HG02943 (cell line): ENCODE data around the gene CRYBG3.
A peak's percentile ranks its signal among the peaks of the same experiment; 100 is the strongest.
"Not testable (repeated sequence)": the region's sequence is repeated elsewhere in the genome, so short reads cannot be mapped to it uniquely, and the experiment has no call there.

Experiments
- ATAC-seq: cut with Tn5 transposase; IDR thresholded peaks from one replicate; pipeline ENCODE4 v1.9.1; 2021; ENCODE audit warnings: mild to moderate bottlenecking, low read depth, moderate library complexity; ENCODE audit not compliant: unreplicated experiment

CRYBG3 gene

DNA sequence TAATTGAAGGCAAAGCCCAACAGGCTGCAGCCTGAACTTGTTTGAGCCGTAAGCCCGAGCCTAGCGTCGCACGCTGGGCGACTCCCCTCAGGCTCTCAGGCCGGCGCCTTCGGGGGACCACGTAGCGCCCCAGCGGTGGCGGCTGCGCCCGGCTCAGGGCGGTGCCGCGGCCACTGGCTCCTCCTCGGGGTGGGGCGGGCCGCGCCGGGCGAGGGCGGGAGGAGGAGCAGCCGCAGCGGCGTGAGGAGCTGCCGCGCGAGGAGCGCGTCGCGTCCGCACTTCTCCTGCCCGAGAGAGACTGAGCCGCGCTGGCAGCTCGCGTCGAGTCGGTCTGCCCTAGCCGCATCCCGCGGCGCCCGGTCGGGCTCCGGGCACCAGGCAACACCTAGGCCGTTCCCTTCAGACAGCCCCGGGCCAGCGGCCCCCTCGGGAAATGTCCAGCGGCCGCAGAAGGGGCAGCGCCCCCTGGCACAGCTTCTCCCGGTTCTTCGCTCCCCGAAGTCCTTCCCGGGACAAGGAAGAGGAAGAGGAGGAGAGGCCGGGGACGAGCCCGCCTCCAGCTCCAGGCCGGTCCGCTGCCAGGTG, at the start of gene CRYBG3:
CRYBG3 (plus strand) TSS at position 238 of the 585 bp plus-strand sequence; CDS start at position 434, 196 bp downstream.
- peak; percentile 98 for ATAC-seq

DNA sequence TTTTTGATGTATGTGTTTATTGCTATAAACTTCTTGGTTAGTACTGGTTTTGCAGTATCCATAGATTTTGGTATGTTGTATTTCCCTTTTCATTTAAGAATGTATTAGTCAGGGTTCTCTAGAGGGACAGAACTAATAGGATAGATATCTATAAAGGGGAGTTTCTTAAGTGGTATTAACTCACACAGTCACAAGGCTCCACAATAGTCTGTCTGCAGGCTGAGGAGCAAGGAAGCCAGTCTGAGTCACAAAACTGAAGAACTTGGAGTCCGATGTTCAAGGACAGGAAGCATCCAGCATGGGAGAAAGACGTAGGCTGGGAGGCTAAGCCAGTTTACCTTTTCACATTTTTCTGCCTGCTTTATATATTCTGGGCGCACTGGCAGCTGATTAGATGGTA, 48.9 kb upstream of the CRYBG3 start:
- ATAC-seq, result no peak

DNA sequence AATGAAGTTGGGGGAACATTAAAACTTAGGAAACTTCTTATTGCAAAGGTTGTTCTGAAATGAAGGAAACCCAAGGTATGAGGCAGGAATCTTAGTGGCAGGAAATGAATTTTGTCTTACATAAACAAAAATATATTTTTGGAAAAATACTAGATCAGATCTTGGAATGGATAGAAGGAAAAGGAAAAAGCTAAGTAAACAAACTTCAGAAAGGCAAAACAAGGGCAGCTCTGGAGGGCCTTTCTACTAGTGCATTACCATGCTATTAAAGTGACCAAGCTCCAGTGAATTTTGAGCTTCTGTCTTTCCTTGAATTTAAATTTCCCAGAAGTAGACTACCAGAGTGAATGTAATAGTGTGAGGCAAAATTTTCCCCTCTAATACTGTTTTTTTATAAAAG, 43.7 kb upstream of the CRYBG3 start:
- no peak for ATAC-seq

DNA sequence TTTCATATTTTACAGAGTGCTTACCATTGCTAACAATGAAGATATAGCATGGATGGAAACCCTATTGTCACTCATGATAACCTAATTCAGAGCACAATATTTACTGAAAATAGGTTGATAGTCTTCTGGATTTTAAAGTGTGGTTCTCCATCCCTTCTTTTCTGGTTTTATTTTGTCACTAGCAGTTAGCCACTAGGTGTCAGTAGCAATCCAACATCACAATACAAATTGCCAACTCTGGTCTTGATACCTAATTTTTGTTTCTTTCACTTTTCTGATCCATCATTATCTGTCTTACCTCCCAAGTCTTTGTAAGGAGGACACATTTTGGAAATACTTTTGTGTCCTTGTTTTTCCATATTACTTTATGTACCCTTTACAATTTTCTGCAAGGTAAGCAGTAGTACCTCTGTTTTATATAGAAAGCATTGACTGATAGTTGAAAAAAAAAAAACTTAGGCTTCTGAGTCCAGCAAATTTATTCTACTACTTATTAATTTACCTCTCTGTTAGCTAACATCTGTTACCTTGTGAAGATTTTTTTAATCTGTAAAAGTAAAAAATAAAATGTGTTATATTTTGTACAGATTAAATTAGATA, 28.3 kb upstream of the CRYBG3 start:
- no peak for ATAC-seq

DNA sequence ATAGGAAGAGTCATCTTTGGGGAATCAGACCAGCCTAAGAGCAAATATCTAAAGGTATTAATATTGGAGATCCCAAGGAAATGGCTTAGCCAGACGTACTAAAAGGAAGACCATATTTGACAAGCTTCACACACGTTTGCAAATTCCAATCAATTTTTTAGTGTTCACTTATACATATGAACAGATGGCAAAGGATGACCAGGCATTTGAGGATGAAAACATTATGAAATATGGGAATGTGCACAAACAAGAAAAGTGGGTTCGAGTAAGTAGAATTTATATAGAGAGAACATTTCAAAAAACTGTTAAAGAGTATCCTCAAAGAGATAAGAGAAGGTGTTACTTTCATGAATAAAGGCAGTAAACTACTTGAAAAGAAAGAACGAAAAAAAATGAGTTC, 25.9 kb upstream of the CRYBG3 start:
- ATAC-seq, result no peak

DNA sequence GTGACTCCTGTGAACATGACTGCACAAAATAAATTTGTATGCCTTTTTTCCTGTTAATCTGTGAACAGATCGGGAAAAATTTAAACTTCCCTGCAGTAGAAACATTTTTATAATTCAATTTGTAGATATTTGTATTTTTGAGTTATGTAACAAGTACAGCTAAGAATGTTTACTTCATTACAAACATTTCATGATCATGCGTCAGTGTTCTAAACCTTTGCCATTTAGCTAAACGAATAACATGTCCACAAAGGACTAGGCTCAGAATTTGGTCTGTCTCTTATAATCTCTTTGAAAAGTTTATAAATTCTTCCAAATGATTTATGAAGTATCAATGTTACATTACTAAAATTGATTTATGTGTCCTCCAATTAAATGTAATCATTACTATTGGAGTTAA, 17.3 kb upstream of the CRYBG3 start:
- ATAC-seq, result no peak

DNA sequence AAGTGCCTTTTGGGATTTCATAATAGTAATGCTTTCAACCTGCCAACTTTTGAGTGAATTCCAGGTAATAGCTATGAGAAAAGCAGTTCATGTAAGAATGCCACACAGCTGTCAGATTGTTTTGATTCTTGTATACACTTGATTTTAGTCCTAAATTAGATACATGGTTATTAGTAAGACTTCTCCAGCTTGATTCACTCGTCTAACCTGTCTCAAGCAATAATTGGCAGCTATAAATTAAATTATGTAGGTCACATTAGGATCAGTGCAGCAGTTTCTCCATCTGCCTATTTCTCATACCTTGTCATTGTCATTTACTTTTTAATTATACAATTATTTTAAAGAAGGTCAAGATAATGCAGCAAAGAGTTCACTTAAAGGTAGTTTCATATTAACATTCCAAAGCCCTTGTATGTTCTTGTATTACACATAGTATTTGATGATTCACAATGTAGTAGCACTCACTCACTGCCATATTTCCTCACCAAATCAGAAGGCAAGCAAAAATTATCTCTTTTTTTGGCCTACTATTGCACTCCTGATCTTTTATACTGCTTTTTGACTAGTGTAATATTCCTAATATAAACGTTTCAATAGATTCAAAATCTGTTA, 10.9 kb upstream of the CRYBG3 start:
- no peak for ATAC-seq

DNA sequence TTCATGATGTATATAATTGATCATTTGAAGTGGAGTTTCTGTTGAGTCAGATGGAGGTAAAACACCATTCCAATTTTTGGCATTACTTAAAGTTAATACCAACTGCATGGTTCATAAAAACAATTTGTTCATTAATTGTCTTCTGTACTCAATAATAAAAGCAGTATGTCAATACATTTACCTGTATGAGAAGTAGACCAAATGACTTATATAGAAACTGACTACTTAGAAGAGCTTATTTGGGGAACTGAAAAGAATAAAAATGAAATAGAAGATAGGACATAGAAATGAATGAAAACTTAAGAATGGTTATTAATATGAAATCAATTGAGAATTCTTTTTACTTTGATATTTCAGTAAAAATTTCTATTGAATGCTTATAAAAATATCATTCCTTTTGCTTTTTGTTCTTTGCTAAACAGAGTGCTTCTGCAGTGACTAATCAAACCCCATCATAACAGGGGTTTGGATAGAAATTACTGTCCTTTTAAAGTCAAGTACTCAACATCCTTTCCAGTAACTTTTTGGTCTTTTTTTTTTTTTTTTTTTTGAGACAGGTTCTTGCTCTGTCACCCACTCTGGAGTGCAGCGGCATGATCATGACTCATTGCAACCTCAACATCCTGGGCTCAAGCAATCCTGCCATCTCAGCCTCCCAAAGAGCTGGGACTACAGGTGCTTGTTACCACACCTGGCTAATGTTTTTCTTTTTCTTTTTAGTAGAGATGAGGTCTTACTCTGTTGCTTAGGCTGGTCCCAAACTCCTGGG, 6.5 kb upstream of the CRYBG3 start:
- ATAC-seq, result no peak

DNA sequence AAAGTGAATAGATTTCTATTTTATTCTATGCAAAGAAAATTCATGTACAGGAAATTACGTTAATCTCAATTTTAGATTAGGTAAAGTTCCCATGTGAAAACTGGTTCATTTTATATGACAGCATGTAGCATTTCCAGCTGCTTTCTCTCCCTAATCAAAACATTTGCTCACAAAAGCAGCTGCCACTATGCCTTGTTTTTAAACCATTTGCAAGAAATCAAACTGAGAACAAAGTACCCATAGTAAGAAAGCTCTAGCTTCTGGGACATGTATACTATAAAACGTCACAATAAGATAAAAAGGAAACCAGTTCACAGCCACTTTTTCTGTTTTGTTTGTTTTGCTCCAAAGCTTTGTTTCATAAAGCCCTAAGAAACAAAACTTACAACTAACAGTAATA, 5.0 kb upstream of the CRYBG3 start:
- no peak for ATAC-seq

DNA sequence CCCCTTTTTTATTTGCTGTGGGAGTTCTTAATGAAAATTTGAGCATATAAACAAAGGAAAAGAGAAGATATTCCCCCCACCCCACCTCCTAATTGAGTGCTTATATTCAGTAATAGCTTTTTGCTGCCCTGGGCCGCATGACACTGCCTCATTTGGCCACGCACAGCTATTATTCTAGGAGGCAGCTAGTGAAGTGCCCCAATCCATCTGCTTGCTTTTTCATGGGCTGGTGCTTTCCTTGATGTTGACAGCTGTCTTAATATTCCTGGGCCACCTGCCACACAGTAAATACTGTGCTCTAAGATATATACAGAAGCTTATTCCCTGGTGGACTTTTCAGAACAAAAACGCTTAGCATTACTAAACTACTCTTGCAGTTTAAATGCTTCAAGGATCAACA, 3.8 kb upstream of the CRYBG3 start:
- no peak for ATAC-seq

DNA sequence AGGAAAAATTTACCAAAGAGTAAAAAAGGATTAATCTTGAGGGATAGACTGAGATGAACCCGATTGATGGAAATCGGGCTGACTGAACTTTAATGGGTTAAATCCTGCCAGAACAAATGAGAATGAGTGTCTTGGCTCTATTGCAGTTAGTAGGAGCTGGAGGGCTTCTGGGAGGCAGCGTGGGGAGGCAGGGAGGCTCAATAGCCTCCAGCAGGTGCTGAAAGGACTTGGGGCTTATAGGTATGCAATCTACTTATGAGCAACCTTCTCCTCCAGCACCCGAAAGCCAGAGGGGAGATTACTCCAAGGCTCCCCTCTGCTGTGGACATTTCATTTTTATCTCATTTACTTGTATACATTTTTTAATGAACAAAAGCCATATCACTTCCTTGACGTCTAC, 1.0 kb upstream of the CRYBG3 start:
- ATAC-seq, result no peak

DNA sequence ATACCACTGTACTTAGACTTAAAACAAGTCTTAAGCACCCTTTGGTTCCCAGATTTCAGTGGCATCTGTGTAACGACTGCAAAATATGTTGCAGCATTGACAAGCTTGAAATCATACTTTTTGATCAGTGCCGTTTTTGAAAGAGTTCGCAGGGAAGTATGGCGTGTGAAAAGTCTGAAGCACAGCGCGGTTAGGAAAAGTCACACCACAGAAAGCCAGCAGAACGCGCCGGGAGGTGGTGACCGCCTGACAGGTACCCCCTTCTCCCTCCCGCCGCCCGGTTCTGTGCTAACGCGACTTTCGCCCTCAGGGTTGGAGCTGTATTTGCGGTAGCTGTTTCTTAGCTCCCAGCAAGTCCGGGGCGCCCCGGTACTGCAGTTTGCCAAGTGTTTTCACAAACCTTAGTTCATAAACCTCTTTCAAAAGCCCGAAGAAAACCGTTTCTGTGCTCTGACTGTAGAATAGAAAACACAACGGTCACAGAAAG, 481 bp upstream of the CRYBG3 start:
- ATAC-seq, result peak; percentile 51

DNA sequence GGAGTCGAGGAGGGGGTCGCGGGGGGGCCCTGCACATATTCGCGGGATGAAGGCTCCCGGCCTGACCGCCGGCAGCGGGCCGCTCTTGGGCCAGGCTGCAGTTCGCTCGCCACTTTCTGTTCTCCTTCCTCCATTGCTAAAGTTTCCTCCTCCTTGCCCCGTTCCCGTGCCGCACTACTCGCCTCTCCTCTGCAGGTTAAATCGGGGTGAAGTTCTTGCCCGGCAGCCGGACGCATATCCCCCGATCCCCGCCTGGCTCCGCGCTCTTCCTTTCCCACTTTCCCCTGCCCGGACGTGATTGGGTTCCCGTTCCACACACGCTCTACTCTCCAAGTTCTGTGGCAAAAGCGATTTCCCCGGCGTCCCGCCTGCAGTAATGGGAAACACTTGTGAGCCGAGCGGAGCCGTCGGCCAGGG, 556 bp downstream of the CRYBG3 start:
- peak; percentile 38 for ATAC-seq

DNA sequence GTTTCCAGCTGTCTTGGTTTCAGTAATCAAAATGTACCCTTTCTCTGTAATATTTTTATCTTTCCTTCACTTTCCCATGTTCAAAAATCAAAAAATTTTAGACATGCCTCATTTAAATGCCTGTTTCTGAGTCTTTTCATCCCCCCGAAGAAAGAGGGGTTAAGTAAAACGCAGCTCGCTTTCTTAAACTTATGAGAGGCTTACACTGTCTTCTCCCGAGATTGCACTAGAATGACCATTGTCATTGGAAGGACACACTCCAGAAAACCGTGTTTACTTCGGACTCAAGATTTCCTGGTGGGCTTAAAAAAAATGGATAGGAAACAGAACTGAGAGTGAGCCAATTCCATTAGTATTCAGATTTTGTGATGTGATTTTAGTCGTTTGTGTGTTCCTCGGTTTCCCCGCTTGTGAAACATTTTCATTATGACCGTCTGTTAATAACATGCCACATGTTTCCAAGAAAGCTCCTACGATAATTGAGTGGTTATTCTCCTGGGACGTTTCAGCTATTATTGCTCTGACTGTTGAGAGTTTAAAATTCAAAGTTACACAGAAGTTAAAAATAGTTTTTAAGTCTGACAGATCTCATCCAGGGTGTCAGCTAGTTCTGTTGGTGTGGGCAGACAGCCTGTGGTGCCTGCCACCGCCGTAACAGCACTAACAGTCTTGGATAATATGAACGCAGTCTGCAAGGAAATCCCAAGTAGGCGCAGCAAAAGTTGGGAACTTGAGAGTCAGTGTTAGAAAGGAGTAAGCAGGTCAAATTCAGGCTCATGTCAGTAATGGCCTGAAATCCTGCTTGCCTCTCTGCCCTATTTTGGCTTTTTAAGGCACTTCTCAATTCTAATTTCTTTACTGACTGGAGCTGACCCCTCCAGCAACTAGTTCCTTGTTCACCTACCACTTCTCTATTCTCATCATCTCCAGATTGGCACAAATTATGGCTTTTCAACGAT, 1.5 kb downstream of the CRYBG3 start:
- ATAC-seq, result no peak

DNA sequence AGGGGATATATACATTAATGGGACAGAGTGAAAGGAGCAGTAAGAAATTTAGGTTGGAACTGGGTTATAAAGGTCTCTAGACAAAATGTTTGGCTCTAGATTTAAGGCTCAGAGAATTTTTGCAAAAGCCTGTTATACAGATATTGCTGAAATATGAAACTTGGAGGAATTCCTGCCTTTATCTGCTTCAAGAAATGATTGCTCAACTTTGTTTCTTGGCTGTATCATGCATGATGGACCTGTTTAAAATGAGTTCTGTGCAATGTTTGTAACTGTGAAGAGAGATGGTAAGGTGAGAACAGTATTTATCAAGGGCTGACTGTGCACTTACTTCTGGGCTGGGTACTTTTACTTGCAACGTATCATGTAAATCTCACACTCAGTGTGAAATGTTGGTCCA, 3.3 kb downstream of the CRYBG3 start:
- ATAC-seq, result no peak

DNA sequence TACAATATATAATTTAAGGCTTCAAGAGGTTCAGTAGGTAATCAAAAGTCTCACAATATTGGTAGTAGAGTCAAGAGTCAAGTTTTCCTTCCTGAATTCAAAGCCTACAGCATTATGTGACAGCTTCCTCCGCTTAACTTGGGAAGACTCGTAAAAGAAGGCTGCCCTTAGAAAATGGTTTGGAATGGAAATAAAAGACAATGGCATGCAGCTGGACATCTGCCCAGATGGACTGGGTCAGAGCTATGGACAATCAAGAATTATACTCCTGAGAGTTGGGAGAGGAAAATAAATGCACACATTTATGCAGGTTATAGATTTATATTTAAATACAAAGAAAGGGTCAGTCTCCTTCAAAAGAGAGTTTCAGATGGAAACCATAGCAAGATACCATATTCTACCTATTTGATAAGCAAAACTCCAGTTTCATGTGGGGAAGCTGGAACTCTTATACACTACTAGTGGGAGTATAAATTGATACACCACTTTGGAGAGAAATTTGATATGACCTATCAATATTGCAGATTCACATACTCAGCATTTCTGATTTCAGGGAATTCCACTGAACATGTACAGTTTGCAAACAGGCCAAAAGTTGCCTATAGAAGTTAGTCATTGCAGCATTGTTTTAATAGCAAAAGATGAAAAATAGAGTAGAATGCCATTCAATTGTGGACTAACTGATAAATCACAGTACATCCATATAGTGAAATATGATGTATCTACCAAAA, 6.1 kb downstream of the CRYBG3 start:
- no peak for ATAC-seq

DNA sequence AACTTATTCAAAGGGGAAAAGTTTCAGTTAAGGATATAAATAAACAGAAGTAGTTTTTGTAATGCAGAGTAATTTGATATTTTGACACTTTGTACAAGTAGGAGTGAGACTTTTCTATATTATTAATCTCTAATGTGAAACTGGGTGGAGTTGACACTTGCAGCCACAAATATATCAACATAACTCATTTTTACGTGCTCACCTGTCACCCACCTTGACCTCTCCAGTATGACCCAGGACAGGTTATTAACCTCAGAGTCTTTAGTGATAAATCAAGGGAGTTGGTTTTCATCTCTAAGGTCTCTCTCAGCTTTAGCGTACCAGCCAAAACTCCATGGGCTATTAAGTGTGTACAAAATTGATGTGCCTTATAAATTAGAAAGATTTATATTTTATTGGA, 7.4 kb downstream of the CRYBG3 start:
- no peak for ATAC-seq

DNA sequence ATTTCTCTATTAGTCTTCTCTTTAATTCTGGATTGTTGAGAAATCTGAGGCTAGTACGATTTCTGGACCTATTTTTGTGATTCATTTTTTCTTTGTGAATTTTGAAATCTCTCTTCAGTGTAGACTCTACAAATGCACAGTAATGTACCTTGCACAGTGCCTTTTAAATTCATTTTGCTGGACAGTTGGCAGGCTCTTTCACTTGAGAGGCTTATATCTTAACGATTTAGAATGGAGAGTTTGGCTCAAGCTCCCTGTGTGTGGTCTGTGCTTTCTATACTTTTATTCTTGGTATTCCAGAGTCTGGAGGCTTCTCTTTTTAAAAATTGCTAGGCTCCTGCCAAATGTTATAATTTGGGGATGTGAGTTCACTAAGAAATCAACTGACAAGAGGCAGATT, 8.8 kb downstream of the CRYBG3 start:
- ATAC-seq, result no peak

DNA sequence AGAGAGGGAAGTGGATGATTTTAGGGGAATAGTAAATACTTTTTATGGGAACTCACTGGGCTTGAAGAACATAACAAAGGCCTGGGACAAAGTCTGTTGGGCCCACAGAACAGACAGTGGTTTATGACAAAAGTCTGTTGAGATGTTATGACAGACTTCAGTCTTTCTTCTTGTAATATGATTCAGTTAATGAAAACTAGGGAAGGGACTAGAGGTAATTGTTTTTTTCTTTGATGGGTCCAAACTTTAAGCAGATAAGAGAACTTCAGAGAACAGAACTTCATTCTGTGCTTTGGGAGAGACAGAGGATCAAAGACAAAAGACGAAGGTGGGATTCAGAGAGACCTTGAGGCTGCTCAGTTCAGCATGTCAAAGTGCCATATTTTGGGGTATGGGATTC, 9.3 kb downstream of the CRYBG3 start:
- ATAC-seq, result no peak

DNA sequence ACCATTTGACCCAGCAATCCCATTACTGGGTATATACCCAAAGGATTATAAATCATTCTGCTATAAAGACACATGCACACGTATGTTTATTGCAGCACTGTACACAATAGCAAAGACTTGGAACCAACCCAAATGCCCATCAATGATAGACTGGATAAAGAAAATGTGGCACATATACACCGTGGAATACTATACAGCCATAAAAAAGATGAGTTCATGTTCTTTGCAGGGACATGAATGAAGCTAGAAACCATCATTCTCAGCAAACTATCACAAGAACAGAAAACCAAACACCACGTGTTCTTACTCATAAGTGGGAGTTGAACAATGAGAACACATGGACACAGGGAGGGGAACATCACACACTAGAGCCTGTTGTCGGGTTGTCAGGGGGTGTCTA, 11.4 kb downstream of the CRYBG3 start:
- not testable (repeated sequence) for ATAC-seq
